IMR-90 (cell line): ENCODE data around the gene KPTN. TPM values are rescaled to one million over a fixed set of nuclear protein-coding genes. Genes with fewer than 3 reads are reported as not detected.
A peak's percentile ranks its signal among the peaks of the same experiment; 100 is the strongest.

Experiments used
- ATAC-seq: fragments of 200-7000 bp; cut with Tn5 transposase; 2 replicates; pipeline ENCODE4 v1.9.1; 2020; ENCODE audit warnings: low read depth, mild to moderate bottlenecking, moderate library complexity
- BruUV-seq: library from RNA; stranded (reverse); fragments of 400-500 nt; replicated peaks from 2 replicates; lab custom pipeline; 2021; lab: Mats Ljungman, UMichigan
- CTCF ChIA-PET: fragments of 300-600 bp; formaldehyde crosslinking; extraction: SDS; loops from one replicate; lab custom pipeline; 2021; ENCODE audit warnings: antibody characterized with exemption; lab: Yijun Ruan, JAX
- POLR2A ChIA-PET: fragments of 300-600 bp; sonication (Branson Sonifier 250); formaldehyde crosslinking; loops from one replicate; lab custom pipeline; 2022; ENCODE audit warnings: antibody characterized with exemption; ENCODE audit not compliant: unreplicated experiment; lab: Charles Lee
- DNase-seq: peaks from one replicate; pipeline ENCODE4 v3.0.0; 2013
- H2AFZ ChIP-seq: replicated peaks from 2 replicates; pipeline ENCODE3; 2013; ENCODE audit warnings: low read length, mild to moderate bottlenecking; ENCODE audit not compliant: poor library complexity
- H2AK5ac ChIP-seq: 2 replicates; pipeline ENCODE4 v1.6.1; 2013; ENCODE audit warnings: low read depth, low read length, inconsistent platforms
- H2AK9ac ChIP-seq: replicated peaks from 2 replicates; pipeline ENCODE3; 2013; ENCODE audit warnings: mild to moderate bottlenecking, low read depth, low read length, moderate library complexity; ENCODE audit not compliant: poor library complexity
- H2BK120ac ChIP-seq: 2 replicates; pipeline ENCODE4 v1.6.1; 2013; ENCODE audit warnings: low read depth, low read length, inconsistent platforms
- H2BK15ac ChIP-seq: 3 replicates; pipeline ENCODE4 v1.6.1; 2013; ENCODE audit warnings: low read depth, low read length, inconsistent platforms
- H2BK20ac ChIP-seq: 2 replicates; pipeline ENCODE4 v1.6.1; 2013; ENCODE audit warnings: low read depth, mild to moderate bottlenecking, inconsistent platforms, low read length, moderate library complexity
- H2BK5ac ChIP-seq: 2 replicates; pipeline ENCODE4 v1.6.1; 2013; ENCODE audit warnings: mild to moderate bottlenecking, low read depth, low read length, inconsistent platforms; ENCODE audit not compliant: poor library complexity, severe bottlenecking
- H3K14ac ChIP-seq: replicated peaks from 2 replicates; pipeline ENCODE4 v1.6.1; 2013; ENCODE audit warnings: low read depth, low read length, inconsistent platforms
- H3K18ac ChIP-seq: 2 replicates; pipeline ENCODE4 v1.6.1; 2013; ENCODE audit warnings: low read depth, low read length, control low read depth
- H3K23ac ChIP-seq: 2 replicates; pipeline ENCODE4 v1.6.1; 2013; ENCODE audit warnings: low read depth, low read length, inconsistent platforms
- H3K27ac ChIP-seq: 2 replicates; pipeline ENCODE4 v1.5.1; 2013; ENCODE audit warnings: mild to moderate bottlenecking, control low read depth, low read length; ENCODE audit not compliant: insufficient read depth
- H3K27me3 ChIP-seq: 2 replicates; pipeline ENCODE4 v1.6.1; 2013; ENCODE audit warnings: low read length; ENCODE audit not compliant: control insufficient read depth, insufficient read depth
- H3K36me3 ChIP-seq: 2 replicates; pipeline ENCODE4 v1.6.1; 2013; ENCODE audit warnings: low read length, mixed read lengths; ENCODE audit not compliant: control insufficient read depth, insufficient read depth
- H3K4ac ChIP-seq: 2 replicates; pipeline ENCODE4 v1.6.1; 2013; ENCODE audit warnings: low read depth, low read length, inconsistent platforms
- H3K4me1 ChIP-seq: 2 replicates; pipeline ENCODE4 v1.6.1; 2013; ENCODE audit warnings: low read length, mixed read lengths; ENCODE audit not compliant: control insufficient read depth, insufficient read depth
- H3K4me2 ChIP-seq: 2 replicates; pipeline ENCODE4 v1.6.1; 2013; ENCODE audit warnings: low read depth, mild to moderate bottlenecking, control low read depth, low read length, moderate library complexity
- H3K4me3 ChIP-seq: 2 replicates; pipeline ENCODE4 v1.5.1; 2013; ENCODE audit warnings: low read depth, mild to moderate bottlenecking, control low read depth, low read length, moderate library complexity; ENCODE audit not compliant: insufficient read depth
- H3K56ac ChIP-seq: 2 replicates; pipeline ENCODE4 v1.6.1; 2013; ENCODE audit warnings: low read length, inconsistent platforms; ENCODE audit not compliant: insufficient read depth; ENCODE audit errors: extremely low read depth
- H3K79me1 ChIP-seq, 2 experiments: 2 replicates each; pipeline ENCODE4 v1.6.1; 2013; ENCODE audit warnings: low read length in 2 of 2, inconsistent platforms in 1 of 2, low read depth in 1 of 2
- H3K9ac ChIP-seq: 2 replicates; pipeline ENCODE4 v1.6.1; 2013; ENCODE audit warnings: low read depth, low read length, control low read depth
- H3K9me1 ChIP-seq: 2 replicates; pipeline ENCODE4 v1.6.1; 2013; ENCODE audit warnings: low read length, inconsistent platforms; ENCODE audit not compliant: insufficient read depth
- H3K9me3 ChIP-seq: 2 replicates; pipeline ENCODE4 v1.6.1; 2013; ENCODE audit warnings: low read length; ENCODE audit not compliant: control insufficient read depth, insufficient read depth
- H4K20me1 ChIP-seq: 2 replicates; pipeline ENCODE4 v1.6.1; 2013; ENCODE audit warnings: low read length, inconsistent platforms; ENCODE audit not compliant: insufficient read depth
- H4K5ac ChIP-seq: 2 replicates; pipeline ENCODE4 v1.6.1; 2013; ENCODE audit warnings: mild to moderate bottlenecking, low read depth, low read length, control low read depth
- H4K8ac ChIP-seq, 2 experiments: 2 replicates each; pipeline ENCODE4 v1.6.1; 2013; ENCODE audit warnings: low read depth in 2 of 2, low read length in 2 of 2, control low read depth in 1 of 2, inconsistent platforms in 1 of 2
- H4K91ac ChIP-seq: 2 replicates; pipeline ENCODE4 v1.6.1; 2013; ENCODE audit warnings: low read depth, low read length, inconsistent platforms; ENCODE audit not compliant: insufficient read depth
- BHLHE40 ChIP-seq: fragments of 150-350 bp; IDR thresholded peaks from 2 replicates; pipeline ENCODE4 v1.6.1; 2016; ENCODE audit warnings: mild to moderate bottlenecking, low read depth, low read length
- CEBPB ChIP-seq: IDR thresholded peaks from 2 replicates; pipeline ENCODE4 v1.6.1; 2012; ENCODE audit warnings: low read depth, low read length, improper control_type of control experiment
- CHD1 ChIP-seq: IDR thresholded peaks from 2 replicates; pipeline ENCODE4 v1.6.1; 2012; ENCODE audit warnings: low read depth, low read length, improper control_type of control experiment
- CTCF ChIP-seq: conservative IDR thresholded peaks from 2 replicates; pipeline ENCODE4 v1.5.1; 2012; ENCODE audit warnings: mild to moderate bottlenecking, low read depth, low read length, improper control_type of control experiment
- ELK1 ChIP-seq: fragments of 150-350 bp; IDR thresholded peaks from 2 replicates; pipeline ENCODE4 v1.6.1; 2016; ENCODE audit warnings: low read depth, mild to moderate bottlenecking, low read length, moderate library complexity, borderline replicate concordance
- FOS ChIP-seq: fragments of 150-350 bp; IDR thresholded peaks from 2 replicates; pipeline ENCODE4 v1.6.1; 2016; ENCODE audit warnings: low read depth, low read length
- MAFK ChIP-seq: IDR thresholded peaks from 2 replicates; pipeline ENCODE4 v1.6.1; 2012; ENCODE audit warnings: low read depth, low read length, improper control_type of control experiment
- MAZ ChIP-seq: IDR thresholded peaks from 2 replicates; pipeline ENCODE4 v1.6.1; 2012; ENCODE audit warnings: low read depth, mild to moderate bottlenecking, low read length, improper control_type of control experiment, moderate library complexity, borderline replicate concordance
- MXI1 ChIP-seq: IDR thresholded peaks from 2 replicates; pipeline ENCODE4 v1.6.1; 2012; ENCODE audit warnings: low read depth, mild to moderate bottlenecking, low read length, moderate library complexity, borderline replicate concordance
- NFE2L2 ChIP-seq: fragments of 150-350 bp; IDR thresholded peaks from 2 replicates; pipeline ENCODE4 v1.6.1; 2016; ENCODE audit warnings: low read depth, mild to moderate bottlenecking, low read length
- POLR2A ChIP-seq: IDR thresholded peaks from 2 replicates; pipeline ENCODE4 v1.6.1; 2012; ENCODE audit warnings: mild to moderate bottlenecking, low read depth, low read length
- RAD21 ChIP-seq: IDR thresholded peaks from 2 replicates; pipeline ENCODE4 v1.6.1; 2012; ENCODE audit warnings: low read length, improper control_type of control experiment
- RCOR1 ChIP-seq: IDR thresholded peaks from 2 replicates; pipeline ENCODE4 v1.6.1; 2012; ENCODE audit warnings: mild to moderate bottlenecking, low read length, improper control_type of control experiment; ENCODE audit not compliant: insufficient replicate concordance
- RFX5 ChIP-seq: IDR thresholded peaks from 2 replicates; pipeline ENCODE4 v1.8.0; 2012; ENCODE audit warnings: low read depth, mild to moderate bottlenecking, low read length, moderate library complexity
- SMC3 ChIP-seq: fragments of 150-350 bp; IDR thresholded peaks from 2 replicates; pipeline ENCODE4 v1.6.1; 2016; ENCODE audit warnings: low read depth, mild to moderate bottlenecking, antibody characterized with exemption, low read length, moderate library complexity
- USF2 ChIP-seq: fragments of 150-350 bp; IDR thresholded peaks from 2 replicates; pipeline ENCODE4 v1.6.1; 2017; ENCODE audit warnings: mild to moderate bottlenecking, antibody characterized with exemption, low read length, low read depth
- WGBS, 2 experiments: methylation state at CpG; one replicate each; pipeline versions ENCODE4 v1.1.5 to v1.1.7; 2013; ENCODE audit warnings: missing lambda C conversion rate in 2 of 2; ENCODE audit not compliant: insufficient read length in 1 of 2; ENCODE audit errors: extremely low coverage in 2 of 2; 5-methylcytosine and 5-hydroxymethylcytosine counted together
- dilution Hi-C: fragments of 300-500 bp; cut with HindIII; formaldehyde crosslinking; loops from one replicate; pipeline ENCODE4 v1.14.3; 2018; ENCODE audit warnings: low sequenced_read_pairs; ENCODE audit not compliant: unreplicated experiment
- in situ Hi-C: fragments of 300-500 bp; cut with MboI; formaldehyde crosslinking; loops from 3 replicates; pipeline ENCODE4 v1.14.3; 2019; ENCODE audit warnings: low sequenced_read_pairs, inconsistent platforms, mixed read lengths
- intact Hi-C: fragments of 100-400 bp; cut with micrococcal nuclease; formaldehyde crosslinking; loops from 2 replicates; pipeline ENCODE4 v1.10.0; 2022
- polyA plus RNA-seq, 3 experiments: library from polyadenylated mRNA; depleted of rRNA; stranded (reverse); fragments of >200 nt; gene quantifications; 2 replicates each; pipeline ENCODE4 v1.2.3, GENCODE V29; 2012; ENCODE audit warnings: low replicate concordance in 1 of 3
- total RNA-seq: library from RNA; depleted of rRNA; stranded (reverse); fragments of >200 nt; gene quantifications from 2 replicates; pipeline ENCODE4 v1.2.3, GENCODE V29; 2012

The KPTN gene
- total and polyA plus RNA-seq, 2 of the 4 experiments (the other 2 are of a cell fraction): 4.1 to 15.4 TPM

GRCh38 chr19:47490847-47491246, 6.8 kb upstream of the KPTN start:
- Histone ChIP-seq H3K27me3 (no peaks in the 10 kb centered on the region), H3K23ac (no peak overlapping the region), H3K9me1 (peaks cover 6% of the 10 kb centered on the region; the same call in 1 of the 2 replicates), H2BK20ac (no peak overlapping the region), H4K5ac (no peak overlapping the region), H3K36me3 (peaks cover 46% of the 10 kb centered on the region), H3K79me1 (peaks cover 0 to 7% of the 10 kb centered on the region in 2 experiments; a peak in 2 of 4 replicates), H2BK120ac (no peak overlapping the region), H3K9ac (no peak overlapping the region), H2AK5ac (no peak overlapping the region), H3K14ac (no peak overlapping the region), H3K27ac (no peak overlapping the region), H2AFZ (peak overlapping the region; percentile 21), H3K4me3 (no peak overlapping the region), H3K18ac (no peak overlapping the region), H4K8ac (no peak overlapping the region), H3K4me1 (no peaks in the 10 kb centered on the region), H3K4me2 (no peak overlapping the region), H3K56ac (no peak overlapping the region), H3K9me3 (no peaks in the 10 kb centered on the region), H2BK5ac (no peak overlapping the region), H4K20me1 (peaks cover 6% of the 10 kb centered on the region; the same call in 1 of the 2 replicates), H2BK15ac (no peak overlapping the region), H3K4ac (no peak overlapping the region), H4K91ac (no peak overlapping the region), H2AK9ac (peak overlapping the region; percentile 5)
- ChIA-PET CTCF (no interaction called here), POLR2A (no interaction called here)
- ATAC-seq (no peak), DNase-seq (no peak)
- dilution Hi-C loops: no loop called here
- TF ChIP-seq NFE2L2: no peak
- no peak for TF ChIP-seq BHLHE40
- no peak for TF ChIP-seq USF2
- TF ChIP-seq MAFK: no peak
- TF ChIP-seq CEBPB: no peak
- no peak for TF ChIP-seq CTCF
- TF ChIP-seq MAZ: no peak
- TF ChIP-seq SMC3: no peak
- TF ChIP-seq MXI1: no peak
- TF ChIP-seq RCOR1: no peak
- no peak for TF ChIP-seq POLR2A
- TF ChIP-seq FOS: no peak
- no peak for TF ChIP-seq CHD1
- TF ChIP-seq RFX5: no peak
- no peak for TF ChIP-seq ELK1
- TF ChIP-seq RAD21: no peak
- 80% methylated on average over 1 of the region's 3 CpGs; no CpG with 5 or more reads in 1 of the 2 experiments for WGBS, 2 experiments
- BruUV-seq: no TSS peak
- intact Hi-C loops: no loop called here
- in situ Hi-C loops: no loop called here
